Tibial nerve (tissue), 4 donors: ENCODE measurements around the gene ICAM5.

Experiments used
- CTCF ChIP-seq, 5 experiments: fragments of 200-600 bp in 3 of 5; fragments of 450-650 bp in 2 of 5; sonication (generic) in 3 of 5; IDR thresholded peaks; one replicate each; pipeline ENCODE4 v1.5.1; 2016 to 2019; ENCODE audit warnings: antibody characterized with exemption in 5 of 5, mild to moderate bottlenecking in 3 of 5, moderate library complexity in 2 of 5
- EP300 ChIP-seq, 2 donors: sonication (generic); formaldehyde crosslinking; IDR thresholded peaks; one replicate each; pipeline ENCODE4 v1.6.1; 2017; ENCODE audit warnings: antibody characterized with exemption in 2 of 2, mild to moderate bottlenecking in 1 of 2

DNA sequence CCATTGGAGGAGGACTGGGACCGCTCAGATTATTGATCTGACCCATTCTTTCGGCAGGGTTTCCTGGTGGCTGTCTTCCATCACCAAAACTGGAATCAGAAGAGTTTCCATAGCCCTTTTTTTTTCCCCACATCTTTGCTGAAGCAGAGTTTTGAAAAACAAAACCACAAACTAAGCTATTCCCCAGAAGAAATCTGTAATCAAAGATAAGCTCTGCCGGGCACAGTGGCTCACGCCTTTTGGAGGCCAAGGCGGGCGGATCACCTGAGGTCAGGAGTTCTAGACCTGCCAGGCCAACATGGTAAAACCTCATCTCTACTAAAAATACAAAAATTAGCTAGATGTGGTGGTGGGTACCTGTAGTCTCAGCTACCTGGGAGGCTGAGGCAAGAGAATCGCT lies 23.0 kb upstream of the ICAM5 start:
- TF ChIP-seq CTCF (IDR thresholded peaks at IDR 0.05) (no peak), EP300 (IDR thresholded peaks at IDR 0.05) (no peak)
